GM21381 (cell line): Measurements from ENCODE around the gene KAT6B.

Source experiments
- ATAC-seq: cut with Tn5 transposase; IDR thresholded peaks from one replicate; pipeline ENCODE4 v1.9.1; 2021; ENCODE audit warnings: mild to moderate bottlenecking, moderate library complexity; ENCODE audit not compliant: unreplicated experiment

Gene KAT6B

DNA sequence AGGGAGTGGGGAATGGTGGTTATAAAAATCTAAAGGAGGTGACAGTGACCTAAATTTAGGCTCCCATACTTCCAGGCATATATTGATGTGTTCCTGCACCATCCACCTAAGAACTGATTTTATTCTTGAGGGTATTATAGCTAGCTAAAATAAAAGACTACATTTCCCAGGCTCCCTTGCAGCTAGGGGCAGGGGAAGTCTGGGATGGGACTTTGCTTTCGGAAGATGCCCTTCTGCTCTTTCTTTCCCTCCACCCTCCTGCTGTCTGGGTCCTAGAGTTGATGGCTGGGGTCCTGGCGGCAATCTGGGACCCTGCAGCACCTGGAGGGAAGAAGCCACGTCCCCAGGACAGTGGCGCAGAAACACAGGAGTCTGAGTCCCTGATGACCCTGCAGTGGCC, 231.3 kb downstream of the KAT6B start:
- no peak for ATAC-seq

DNA sequence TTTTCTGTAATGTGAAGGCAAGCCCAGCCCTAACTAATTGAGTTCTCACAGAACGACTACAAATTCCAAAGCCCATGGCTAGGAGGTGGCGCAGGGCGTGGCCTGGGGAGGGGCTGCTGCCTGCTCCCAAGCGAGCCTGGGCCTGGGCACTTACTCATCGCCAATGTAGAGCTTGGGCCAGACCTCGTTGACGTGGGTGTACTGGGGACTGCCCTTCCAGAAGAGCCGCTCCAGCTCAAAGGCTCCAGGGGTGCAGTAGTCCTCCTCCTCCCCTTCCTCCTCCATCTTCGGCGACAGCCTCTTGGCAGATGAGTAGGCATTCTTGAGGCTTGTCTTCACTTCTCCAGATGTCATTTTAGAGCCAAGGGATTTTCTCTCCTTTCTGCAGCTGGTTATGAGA, 231.8 kb downstream of the KAT6B start:
- ATAC-seq: no peak

DNA sequence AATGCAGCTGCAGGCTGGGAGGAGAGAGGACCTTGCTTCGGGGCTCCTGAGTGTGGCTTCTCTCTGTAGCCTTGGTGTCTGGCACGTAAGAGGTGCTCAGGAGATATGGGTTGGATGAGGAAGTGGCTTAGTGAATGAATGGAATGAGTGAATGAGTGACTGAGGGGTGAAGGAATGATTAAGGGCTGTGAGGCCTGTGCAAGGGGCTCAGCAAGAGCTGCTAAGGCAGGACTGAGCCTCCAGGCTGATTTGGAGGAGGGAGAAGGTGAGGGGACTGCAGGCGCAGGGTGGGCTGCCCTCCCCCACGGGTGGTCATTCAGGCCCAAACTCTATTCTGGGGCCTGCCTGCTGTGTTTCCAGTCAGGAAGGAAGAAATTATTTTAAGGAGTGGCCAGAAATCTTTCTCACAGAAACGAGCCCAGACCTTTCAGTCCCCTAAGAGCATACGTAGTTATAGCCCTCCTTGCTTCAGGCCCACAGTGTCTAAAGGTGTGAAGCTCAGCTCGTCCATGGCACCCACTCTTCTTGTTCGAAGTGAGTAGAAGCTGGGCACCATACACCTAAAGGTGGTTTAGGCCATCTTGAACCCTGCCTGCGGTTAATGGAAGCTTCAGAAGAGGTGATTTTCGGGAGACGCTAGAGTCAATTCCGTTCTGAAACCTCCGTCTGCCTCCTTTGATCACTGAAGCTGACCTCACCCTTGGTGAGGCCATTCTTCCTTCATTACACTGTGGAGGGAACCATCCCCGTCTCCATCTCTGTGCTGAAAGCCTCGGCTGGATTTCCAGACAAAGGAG, 235.5 kb downstream of the KAT6B start:
- ATAC-seq: no peak

DNA sequence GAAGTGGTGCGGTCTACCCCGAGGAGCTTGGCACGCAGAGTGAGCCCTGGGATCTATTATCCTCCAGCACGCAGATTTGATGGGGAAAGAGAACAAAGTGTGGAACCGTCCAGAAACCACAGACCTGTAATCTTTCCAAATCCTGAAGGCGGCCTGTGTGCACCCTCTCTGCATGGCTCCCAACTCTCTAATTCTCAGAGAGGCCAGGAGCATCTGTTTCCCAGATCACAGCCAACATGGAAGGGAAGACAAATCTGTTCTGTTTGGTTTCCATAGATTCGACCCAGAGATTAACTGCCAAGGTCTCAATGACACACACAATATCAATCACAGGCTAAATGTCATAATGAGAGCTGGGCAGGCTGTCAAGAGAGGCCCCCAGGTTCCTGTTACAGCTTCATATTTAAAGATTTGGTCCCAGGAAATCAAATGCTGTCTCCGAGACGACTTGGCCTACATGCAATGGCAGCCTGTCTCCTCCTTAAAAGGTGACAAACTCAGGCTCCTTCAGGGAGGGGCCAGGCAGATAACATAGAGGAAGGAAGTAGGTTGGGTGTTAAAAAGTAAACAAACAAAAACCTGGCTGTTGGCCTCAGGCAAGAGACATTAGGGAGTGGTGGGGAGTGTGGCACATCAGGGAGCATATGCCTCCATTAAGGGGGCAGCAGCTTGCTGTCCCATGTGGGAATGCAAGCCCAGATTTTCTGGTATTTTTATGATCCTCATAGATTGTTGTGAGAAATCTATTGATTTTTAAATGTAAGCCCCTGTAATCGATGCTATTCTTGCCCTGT, 236.3 kb downstream of the KAT6B start:
- ATAC-seq: no peak

DNA sequence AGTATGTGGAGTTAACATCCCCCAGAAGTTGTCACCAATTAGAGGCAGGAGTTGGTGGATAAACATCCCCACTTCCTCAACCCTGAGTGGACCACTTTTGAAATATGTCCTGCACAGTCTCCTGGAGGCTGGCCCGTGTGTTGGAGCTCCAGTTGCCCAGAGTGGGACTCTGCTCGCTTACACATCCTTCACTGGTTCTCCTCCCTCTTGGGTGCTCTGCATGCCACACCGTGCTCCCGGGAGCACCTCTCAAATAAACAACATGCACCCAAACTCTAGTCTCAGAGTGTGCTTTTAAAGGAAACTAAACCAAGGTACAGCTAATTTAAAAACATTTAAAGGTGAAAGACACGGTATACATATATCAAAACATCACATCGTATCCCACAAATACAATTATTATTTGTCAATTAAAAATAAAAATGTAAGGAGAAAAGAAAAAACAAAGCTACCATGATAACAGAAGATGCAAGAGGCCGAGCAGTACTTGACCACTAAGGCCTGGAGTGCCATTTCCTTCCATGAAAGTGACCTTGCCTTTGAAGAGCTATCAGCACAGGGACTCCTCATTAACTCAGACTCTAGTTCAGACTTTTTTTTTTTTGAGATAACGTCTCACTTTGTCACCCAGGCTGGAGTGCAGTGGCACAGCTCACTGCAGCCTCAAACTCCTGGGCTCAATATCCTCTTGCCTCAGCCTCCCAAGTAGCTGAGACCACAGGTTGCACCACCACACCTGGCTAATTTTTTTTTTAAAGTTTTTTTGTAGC, 237.2 kb downstream of the KAT6B start:
- no peak for ATAC-seq

DNA sequence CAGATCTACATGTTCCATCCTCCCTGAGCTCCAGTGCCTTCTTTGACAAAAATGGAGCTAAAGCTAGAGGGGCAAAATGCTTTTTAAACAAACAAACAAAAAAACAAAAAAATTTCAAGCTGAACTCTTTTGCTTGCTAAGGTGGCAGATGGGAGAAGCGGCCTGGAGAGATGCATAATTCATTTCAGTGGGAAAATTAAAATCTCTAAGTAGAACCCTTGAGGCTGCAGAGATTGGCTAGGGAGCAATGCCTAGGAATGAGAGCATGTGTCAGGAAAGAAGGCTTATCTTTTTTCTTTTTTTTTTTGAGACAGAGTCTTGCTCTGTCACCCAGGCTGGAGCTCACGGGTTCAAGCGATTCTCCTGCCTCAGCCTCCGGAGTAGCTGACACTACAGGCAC, 238.7 kb downstream of the KAT6B start:
- ATAC-seq: no peak

DNA sequence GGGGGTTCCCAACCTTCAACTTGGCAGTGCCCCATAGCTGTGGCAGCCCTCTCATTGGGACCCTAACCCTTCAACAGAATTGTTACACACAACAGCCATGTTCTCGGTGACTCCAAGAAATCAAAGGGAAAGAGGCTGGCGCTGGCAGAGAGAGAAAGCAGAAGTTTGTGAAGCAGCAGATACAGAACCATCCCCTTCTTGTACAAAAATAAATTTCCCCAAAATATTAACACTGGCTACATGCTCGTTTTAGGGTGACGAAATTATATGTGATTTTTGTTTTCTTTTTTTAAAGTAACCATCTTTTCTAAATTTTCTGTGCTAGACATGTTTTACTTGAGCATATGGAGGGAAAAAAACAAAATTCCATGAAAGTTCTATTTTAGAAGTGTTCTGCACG, 239.9 kb downstream of the KAT6B start:
- ATAC-seq: no peak

DNA sequence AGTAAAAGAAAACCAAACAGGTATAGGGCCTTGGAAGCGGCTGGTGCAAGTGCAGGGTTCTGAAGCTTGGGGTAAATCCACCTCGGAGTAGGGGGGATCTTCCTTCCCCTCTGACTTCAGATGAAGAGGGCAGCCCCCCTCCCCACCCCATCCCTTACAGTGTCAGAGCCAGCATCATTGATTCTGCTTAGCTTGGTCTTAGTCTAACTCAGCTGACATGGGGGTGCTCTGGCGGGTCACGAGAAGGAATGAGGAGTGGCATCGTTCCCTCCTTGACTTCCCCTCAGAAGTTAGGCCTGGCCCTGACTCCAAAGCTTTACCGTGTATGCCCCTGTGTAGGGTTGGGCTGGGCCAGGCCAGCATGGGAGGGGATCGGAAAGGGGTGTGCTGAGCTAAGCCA, 240.9 kb downstream of the KAT6B start:
- ATAC-seq: no peak

DNA sequence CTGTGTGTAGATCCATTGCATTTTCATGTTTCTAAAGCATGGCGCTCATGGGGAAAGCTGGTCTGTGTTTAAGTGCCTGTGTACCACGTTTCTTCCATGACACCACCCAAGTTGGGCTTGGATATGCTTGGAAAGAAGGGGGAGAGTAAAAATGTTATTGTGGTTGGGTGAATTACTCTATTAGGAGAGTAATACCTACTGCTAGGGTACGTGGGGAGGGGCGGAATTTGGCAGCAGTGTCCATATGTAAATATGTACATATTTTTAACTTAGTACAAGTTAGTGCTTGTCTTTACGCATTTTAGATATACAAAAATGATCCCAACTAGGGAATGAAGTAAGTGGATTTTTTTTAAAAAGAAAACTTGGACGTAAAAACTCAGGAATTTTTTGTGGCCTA, 242.1 kb downstream of the KAT6B start:
- no peak for ATAC-seq

DNA sequence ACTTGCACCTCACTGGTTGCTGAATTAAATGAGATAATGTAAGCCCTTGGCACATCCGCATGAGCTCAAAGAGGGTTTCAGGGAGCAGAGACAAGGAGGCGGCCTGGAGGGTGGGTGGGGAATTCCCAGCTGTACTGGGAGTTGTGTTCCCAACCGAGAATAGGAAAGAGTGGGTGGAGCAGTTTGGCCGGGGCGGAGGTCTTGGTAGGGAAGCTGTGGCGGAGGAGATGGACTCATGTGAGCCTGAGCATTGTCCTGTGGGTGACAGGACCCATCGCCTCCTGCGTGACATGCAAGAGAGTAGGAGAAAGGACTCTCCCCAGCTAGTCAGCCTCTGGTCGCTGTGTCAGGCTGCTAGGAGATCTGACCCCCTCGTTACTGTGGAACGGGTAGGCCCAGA, 244.1 kb downstream of the KAT6B start:
- no peak for ATAC-seq

DNA sequence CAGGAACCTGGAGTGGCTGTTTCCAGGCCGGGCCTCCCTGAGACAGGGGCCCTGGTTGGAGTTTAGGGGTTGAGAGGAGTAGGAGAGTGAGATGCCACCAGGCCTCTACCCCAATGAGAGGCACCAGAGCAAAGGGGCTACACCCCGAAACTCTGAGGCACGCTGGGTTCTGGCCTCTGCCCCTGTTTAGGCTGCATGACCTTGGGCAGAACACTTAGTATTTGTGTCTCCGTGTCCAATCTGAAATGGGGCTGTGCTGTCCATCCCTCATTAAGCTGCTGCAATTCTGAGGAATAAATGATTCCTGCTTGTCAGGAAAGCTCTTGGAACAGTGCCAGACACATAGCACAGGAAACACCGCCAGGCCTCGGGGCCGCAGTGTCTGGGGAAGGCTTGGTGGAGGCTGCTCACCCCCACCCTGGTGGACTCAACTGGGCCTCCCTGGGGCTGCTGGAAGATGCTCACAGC, 244.6 kb downstream of the KAT6B start:
- no peak for ATAC-seq

DNA sequence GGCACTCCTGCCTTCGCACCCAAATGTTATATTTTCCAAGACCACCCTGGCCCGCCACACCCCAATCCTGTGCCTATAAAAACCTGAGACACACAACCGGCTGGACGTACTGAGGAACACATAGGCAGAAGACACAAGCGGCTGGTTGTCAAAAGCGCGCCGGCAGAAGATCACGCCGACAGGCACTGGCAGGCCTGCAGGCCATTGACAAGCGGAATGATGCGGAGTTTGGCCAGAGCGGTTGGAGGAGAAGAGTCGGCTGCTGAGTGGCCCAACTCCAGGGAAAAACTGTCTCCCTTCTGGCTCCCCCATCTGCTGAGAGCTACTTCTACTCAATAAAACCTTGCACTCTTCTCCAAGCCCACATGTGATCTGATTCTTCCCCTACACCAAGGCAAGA, 245.4 kb downstream of the KAT6B start:
- ATAC-seq: no peak

DNA sequence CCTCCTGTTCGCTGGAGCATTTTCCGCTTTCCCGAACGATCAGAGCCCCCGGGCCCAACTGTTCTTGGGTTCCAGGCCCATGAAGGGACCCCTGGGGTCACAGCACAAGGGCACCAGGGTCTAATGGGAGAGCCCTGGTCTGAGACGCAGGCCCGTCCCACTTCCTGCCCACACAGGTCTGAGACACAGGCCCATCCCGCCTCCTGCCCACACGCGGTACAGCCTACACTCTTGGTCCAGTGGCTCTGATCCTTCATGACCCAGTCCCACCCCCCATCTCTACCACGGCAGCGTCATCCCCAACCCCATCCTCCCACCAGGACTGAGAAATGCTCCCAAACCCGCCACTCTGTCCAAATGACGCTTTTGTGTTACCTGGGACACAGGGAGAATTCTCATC, 246.3 kb downstream of the KAT6B start:
- no peak for ATAC-seq

DNA sequence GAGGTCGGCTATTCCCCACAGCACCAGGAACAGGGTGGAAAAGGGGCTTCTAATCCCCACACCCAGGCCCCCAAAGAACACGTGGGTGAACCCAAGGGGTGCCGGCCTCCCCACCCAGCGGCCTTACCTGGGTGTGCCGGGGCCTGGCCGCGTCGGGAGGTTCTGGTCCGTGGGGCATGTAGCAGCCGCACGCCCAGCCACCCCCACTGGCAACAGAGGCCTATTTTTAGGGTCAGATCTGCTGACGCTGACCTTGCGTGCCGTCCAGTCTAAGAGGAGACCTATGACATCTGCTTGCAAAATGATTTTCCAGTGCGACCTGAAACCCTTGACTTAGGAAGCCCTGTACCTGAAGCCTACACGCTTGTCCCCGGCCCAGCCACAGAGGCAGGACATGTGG, 247.0 kb downstream of the KAT6B start:
- no peak for ATAC-seq

DNA sequence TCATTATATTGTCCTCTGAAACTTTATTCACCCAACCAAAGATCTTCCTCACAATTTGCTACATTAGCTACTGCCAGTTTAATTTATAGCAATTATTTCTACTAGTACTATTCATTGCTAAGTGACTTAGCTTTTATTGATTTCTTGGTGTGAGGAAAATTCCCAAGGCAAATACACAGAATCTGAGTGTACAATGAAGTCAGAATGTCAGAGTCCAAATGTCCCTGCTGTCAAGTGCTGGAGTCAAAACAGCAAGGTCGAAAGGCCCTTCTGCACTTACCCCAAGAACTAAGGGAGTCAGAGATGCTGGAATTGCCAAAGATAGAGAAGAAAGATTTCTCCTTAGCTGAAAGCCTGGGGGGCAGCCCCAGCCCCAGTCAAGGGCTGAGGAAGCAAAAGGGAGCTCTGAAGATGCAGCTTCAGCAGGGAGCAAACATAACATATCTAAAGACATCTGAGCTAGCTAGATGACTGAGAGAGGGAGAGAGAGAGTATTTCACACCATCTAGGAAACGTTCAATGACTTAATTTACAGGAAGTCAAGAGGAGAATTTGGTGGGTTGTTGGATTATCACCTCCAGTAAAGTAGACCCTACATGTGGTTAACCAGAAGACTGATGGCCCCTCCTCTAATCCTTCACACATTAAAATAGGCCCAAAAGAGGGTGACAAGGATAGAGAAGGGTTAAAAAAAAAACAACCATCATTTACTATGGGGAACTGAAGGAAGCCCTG, 248.5 kb downstream of the KAT6B start:
- no peak for ATAC-seq

DNA sequence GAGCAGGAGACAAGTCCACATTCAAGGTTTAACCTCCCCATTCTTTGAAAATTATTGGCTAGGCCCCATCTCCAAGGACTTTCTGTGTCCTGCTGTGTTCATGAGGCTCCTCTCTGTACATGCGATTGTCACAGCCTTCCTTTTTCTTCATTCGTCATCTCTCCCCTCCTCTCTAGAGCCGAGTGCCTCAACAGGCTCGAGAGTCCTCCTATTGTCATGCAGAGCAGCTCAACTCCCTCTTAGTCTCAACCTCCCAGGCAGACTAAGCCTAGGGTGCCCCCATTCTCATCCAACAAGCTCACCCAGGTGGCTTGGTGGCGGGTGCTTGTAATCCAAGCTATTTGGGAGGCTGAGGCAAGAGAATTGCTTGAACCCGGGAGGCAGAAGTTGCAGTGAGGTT, 249.9 kb downstream of the KAT6B start:
- no peak for ATAC-seq

DNA sequence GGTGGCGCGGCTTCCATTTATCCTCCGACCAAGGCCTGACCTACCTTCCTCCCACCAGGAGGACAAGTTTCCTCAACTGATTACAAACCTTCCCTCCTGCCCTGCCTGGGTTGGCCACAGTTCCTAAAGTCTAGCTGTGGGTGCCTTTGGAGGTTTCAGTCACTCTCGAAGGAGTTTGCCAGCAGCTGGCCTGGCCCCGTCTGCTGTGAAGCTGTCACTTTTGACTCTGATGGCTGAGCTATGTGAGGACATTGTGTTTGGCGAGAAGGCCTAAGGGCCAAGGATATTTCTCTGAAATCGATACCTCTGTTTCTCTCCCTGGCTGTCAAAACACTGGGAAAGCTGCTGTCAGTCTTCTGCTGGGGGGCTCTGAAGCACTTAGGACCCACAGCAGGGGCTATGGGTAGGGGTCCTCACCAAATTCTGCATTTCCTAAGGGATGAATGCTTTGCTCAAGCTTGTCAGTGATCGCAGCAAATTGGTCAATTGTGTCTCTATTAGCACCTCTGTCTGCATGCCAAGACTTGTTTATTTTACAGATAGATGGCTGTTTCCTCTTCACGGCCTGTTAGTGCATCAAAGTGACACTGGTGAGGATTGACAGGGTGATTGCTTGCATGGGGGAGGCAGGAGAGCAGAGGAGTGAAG, 253.2 kb downstream of the KAT6B start:
- ATAC-seq: no peak

DNA sequence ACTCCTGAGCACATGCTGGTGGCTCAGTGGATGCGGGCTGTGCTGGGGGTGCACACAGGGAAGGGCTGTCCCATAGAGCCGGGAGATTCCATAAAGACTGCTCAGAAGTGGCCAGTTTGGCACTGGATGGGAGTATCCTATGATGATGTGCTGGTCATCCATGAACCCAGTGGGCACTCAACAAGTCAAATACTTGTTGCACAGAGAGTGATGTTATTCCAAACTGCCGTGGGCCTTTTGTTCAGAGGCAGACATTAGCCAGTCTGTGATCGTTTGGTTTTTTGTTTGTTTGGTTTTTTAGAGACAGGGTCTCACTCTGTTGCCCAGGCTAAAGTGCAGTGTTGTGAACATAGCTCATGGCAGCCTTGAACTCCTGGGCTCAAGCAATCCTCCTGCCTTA, 254.2 kb downstream of the KAT6B start:
- ATAC-seq: no peak

DNA sequence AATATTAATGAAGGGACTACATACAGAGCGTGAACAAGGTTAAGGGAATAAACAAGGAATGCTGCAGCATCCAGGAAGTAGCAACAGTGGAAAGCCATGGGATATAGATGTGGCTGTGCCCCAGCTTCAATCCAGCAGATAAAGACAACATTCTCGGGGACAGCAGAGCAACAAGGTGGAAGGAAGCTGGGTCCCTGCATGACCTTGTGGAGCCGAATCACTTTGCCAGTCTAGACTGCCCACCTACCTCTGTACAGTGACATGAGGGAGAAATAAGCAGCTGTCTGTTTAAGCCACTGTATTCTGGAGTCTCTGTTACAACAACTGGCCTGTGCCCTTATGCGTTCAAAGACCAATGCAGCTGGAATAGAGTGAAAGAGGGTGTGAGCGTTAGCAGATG, 255.0 kb downstream of the KAT6B start:
- no peak for ATAC-seq
